ENCODE data around the gene STAG2.

The STAG2 gene

DNA sequence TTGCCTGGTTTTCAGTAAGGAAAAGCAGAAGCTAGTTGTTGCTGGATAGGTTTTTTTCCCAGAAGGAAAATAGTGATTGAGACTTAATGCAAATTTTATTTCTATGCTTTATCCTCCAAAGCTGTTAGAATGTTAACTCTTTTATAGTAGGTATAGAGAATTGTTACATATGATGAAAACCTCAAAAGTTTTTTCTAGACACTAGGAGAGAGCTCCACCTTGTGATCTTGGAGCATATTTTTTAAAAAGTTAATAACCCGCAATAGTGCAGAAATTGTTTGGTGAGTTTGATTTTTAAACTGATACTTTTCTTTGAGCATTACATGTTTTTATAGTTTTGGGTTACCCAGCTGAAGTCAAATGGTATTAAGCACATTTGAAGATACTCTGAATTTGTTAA, 56.5 kb downstream of the STAG2 start:
- H3K4me3 ChIP-seq (ENCODE audit: control insufficient read depth, low read depth, low read length), result no peak overlapping the region
- TF ChIP-seq, protein P1, sequence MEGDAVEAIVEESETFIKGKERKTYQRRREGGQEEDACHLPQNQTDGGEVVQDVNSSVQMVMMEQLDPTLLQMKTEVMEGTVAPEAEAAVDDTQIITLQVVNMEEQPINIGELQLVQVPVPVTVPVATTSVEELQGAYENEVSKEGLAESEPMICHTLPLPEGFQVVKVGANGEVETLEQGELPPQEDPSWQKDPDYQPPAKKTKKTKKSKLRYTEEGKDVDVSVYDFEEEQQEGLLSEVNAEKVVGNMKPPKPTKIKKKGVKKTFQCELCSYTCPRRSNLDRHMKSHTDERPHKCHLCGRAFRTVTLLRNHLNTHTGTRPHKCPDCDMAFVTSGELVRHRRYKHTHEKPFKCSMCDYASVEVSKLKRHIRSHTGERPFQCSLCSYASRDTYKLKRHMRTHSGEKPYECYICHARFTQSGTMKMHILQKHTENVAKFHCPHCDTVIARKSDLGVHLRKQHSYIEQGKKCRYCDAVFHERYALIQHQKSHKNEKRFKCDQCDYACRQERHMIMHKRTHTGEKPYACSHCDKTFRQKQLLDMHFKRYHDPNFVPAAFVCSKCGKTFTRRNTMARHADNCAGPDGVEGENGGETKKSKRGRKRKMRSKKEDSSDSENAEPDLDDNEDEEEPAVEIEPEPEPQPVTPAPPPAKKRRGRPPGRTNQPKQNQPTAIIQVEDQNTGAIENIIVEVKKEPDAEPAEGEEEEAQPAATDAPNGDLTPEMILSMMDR (IDR thresholded peaks at IDR 0.05; ENCODE audit: control insufficient read depth, insufficient read depth, low read depth, low read length, missing control alignments), result peak; percentile 20
- DNase-seq (ENCODE audit: low read depth), result no peak

DNA sequence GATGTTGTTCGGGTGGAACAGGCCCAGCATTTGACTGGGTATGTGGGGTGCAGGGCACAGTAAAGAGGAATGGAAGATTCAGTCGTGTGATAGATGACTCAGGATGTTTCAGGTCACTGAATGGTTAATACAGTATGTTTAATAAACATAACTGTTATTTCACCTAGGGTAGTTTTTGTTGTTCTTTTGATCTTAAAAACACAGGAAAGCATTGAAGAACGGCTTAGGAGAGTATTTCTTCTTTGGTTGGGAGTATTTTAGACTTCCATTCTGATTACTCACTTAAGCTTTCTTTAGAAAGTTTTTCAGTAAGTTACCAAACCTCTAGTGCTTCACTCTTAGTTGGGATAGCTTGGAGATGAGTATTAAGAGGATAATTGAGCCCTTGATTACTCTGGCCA, 62.3 kb downstream of the STAG2 start:
- no peak overlapping the region for H3K4me3 ChIP-seq (ENCODE audit: control insufficient read depth, low read depth, low read length)
- TF ChIP-seq, protein P1 (IDR thresholded peaks at IDR 0.05; ENCODE audit: control insufficient read depth, insufficient read depth, low read depth, low read length, missing control alignments), result no peak
- DNase-seq (ENCODE audit: low read depth), result no peak

DNA sequence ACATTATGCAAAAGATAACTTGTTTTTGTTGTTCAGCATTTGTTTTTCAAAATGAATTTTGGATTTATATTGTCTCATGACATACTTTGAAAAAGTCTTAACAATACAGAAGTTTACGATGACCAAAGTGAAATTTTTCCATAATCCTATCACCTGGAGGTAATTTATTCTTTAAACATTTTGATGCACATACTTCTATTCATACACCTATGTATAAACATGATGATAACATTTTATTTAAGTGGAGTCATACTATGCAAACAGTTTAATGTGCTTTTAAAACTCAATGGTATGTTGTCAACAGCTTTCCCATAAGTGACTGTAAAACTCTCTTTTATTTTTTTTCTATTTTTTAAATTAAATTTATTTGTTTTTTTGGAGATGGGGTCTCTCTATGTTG, 65.0 kb downstream of the STAG2 start:
- H3K4me3 ChIP-seq (ENCODE audit: control insufficient read depth, low read depth, low read length), result no peak overlapping the region
- no peak for DNase-seq (ENCODE audit: low read depth)

DNA sequence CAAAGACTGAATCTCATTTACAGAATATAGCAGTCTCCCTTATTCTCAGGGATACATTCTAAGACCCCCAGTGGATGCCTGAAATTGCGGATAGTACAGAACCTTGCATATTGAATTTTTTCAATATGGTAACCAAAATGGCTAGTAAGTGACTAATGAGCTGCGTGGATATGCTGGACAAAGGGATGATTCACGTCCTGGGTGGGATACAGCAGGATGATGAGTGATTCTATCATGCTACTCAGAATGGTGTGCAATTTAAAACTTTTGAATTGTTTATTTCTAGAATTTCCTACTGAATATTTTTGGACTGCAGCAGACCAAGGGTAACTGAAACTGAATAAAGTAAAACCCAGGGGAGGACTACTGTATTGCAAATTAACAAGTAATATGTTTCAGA, 66.7 kb downstream of the STAG2 start:
- DNase-seq (ENCODE audit: low read depth), result no peak
- H3K4me3 ChIP-seq (ENCODE audit: control insufficient read depth, low read depth, low read length), result no peak overlapping the region
- TF ChIP-seq, protein P1 (IDR thresholded peaks at IDR 0.05; ENCODE audit: control insufficient read depth, insufficient read depth, low read depth, low read length, missing control alignments), result no peak

More for the DNA sequence above, 65.0 kb downstream of the STAG2 start:
- TF ChIP-seq, protein P1 (IDR thresholded peaks at IDR 0.05; ENCODE audit: control insufficient read depth, insufficient read depth, low read depth, low read length, missing control alignments), result no peak

DNA sequence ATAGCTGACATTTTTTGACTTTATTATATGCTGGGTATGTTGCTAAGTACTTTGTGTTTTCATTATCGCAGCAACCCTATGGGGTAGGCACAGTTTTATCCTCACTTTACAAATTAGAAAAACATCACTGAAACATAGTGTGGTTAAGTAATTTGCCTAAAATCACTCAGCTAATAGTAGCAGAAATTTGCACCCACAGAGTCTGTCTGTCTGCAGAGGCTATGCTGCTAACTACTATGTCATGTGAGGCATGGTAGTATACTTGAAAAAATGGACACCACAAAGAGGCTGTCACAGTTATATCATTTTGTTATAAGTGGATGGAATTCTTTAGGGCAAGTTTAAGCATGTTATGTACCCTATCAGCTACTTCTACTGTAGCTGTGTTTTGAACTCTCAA, 69.0 kb downstream of the STAG2 start:
- no peak overlapping the region for H3K4me3 ChIP-seq (ENCODE audit: control insufficient read depth, low read depth, low read length)
- TF ChIP-seq, protein P1 (IDR thresholded peaks at IDR 0.05; ENCODE audit: control insufficient read depth, insufficient read depth, low read depth, low read length, missing control alignments), result no peak
- no peak for DNase-seq (ENCODE audit: low read depth)

DNA sequence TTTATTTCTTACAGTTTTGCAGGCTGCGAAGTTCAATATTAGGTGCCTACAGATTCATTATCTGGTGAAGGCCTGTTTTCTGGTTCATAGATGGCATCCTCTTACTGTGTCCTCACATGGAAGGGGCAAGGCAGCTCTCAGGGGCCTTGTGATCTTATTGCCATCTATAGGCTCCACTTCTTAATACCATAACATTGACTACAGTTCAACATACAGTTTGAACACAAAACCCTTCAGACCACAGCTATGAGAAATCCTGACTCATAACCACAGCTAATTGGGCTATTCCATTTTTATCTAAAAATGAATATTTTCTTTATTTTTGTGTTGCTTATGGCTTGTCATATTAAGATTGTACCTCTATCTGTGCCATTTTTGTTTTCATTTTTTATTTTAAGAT, 72.3 kb downstream of the STAG2 start:
- no peak for DNase-seq (ENCODE audit: low read depth)
- H3K4me3 ChIP-seq (ENCODE audit: control insufficient read depth, low read depth, low read length), result no peak overlapping the region
- TF ChIP-seq, protein P1 (IDR thresholded peaks at IDR 0.05; ENCODE audit: control insufficient read depth, insufficient read depth, low read depth, low read length, missing control alignments), result no peak

DNA sequence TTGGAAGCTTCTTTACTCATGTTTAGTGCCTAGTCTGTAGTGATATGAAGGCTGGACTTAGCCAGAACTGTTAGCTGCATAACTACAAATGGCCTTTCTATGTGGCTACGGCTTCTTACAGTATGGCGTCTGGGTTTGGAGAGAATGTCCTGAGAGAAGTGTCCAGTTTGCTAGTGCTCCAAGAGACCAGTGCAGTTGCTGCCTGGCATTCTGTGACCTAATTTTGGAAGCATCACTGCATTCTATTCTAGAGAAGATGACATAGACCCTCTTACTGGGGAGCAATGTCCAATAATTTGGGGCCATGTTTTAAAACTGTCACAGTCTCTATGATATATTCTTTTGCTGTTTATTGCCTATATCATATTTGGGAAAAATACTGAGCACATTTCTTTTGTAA, 74.2 kb downstream of the STAG2 start:
- no peak for DNase-seq (ENCODE audit: low read depth)
- no peak overlapping the region for H3K4me3 ChIP-seq (ENCODE audit: control insufficient read depth, low read depth, low read length)
- TF ChIP-seq, protein P1 (IDR thresholded peaks at IDR 0.05; ENCODE audit: control insufficient read depth, insufficient read depth, low read depth, low read length, missing control alignments), result no peak
